Measurements from ENCODE around the gene POLR1E.
"Not testable (repeated sequence)": the region's sequence is repeated elsewhere in the genome, so short reads cannot be mapped to it uniquely, and the experiment has no call there.

- TF ChIP-seq, protein P1, sequence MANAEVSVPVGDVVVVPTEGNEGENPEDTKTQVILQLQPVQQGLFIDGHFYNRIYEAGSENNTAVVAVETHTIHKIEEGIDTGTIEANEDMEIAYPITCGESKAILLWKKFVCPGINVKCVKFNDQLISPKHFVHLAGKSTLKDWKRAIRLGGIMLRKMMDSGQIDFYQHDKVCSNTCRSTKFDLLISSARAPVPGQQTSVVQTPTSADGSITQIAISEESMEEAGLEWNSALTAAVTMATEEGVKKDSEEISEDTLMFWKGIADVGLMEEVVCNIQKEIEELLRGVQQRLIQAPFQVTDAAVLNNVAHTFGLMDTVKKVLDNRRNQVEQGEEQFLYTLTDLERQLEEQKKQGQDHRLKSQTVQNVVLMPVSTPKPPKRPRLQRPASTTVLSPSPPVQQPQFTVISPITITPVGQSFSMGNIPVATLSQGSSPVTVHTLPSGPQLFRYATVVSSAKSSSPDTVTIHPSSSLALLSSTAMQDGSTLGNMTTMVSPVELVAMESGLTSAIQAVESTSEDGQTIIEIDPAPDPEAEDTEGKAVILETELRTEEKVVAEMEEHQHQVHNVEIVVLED (CRISPR knock-in tag; IDR thresholded peaks at IDR 0.05): not testable (repeated sequence)
- TF ChIP-seq NFE2 (IDR thresholded peaks at IDR 0.05; ENCODE audit: low read depth); MTA3 (IDR thresholded peaks at IDR 0.05; ENCODE audit: borderline replicate concordance); ZNF695 (CRISPR knock-in tag; IDR thresholded peaks at IDR 0.05); ZC3H8 (IDR thresholded peaks at IDR 0.05); THAP7 (CRISPR knock-in tag; IDR thresholded peaks at IDR 0.05); POLR2A (conservative IDR thresholded peaks at IDR 0.05); SMC3 (conservative IDR thresholded peaks at IDR 0.05; ENCODE audit: insufficient read depth, low read depth, low read length); CC2D1A (IDR thresholded peaks at IDR 0.05): not testable (repeated sequence)
- TF ChIP-seq, protein P2, sequence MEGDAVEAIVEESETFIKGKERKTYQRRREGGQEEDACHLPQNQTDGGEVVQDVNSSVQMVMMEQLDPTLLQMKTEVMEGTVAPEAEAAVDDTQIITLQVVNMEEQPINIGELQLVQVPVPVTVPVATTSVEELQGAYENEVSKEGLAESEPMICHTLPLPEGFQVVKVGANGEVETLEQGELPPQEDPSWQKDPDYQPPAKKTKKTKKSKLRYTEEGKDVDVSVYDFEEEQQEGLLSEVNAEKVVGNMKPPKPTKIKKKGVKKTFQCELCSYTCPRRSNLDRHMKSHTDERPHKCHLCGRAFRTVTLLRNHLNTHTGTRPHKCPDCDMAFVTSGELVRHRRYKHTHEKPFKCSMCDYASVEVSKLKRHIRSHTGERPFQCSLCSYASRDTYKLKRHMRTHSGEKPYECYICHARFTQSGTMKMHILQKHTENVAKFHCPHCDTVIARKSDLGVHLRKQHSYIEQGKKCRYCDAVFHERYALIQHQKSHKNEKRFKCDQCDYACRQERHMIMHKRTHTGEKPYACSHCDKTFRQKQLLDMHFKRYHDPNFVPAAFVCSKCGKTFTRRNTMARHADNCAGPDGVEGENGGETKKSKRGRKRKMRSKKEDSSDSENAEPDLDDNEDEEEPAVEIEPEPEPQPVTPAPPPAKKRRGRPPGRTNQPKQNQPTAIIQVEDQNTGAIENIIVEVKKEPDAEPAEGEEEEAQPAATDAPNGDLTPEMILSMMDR (IDR thresholded peaks at IDR 0.05 in 2 of 3, conservative IDR thresholded peaks at IDR 0.05 in 1 of 3; ENCODE audit: insufficient read depth in 2 of 3, low read depth in 1 of 3, low read length in 3 of 3): not testable (repeated sequence)
Measured at GRCh38 chr9:37473982-37474381, 11.8 kb upstream of the POLR1E start.

All from K562 (cell line).